HepG2 (cell line): ENCODE results near the gene LACTBL1.

Experiments used
- CREB3 ChIP-seq: sonication (generic); formaldehyde crosslinking; IDR thresholded peaks from 2 replicates; pipeline ENCODE4 v1.5.0; 2020; ENCODE audit warnings: missing genetic modification reagents
- CTCF ChIP-seq: sonication (generic); formaldehyde crosslinking; IDR thresholded peaks from 2 replicates; pipeline ENCODE4 v1.5.0; 2020; ENCODE audit warnings: mild to moderate bottlenecking, missing genetic modification reagents, moderate library complexity
- KLF16 ChIP-seq, 2 experiments: sonication (generic) in 1 of 2; formaldehyde crosslinking in 1 of 2; IDR thresholded peaks; 2 replicates each; pipeline versions ENCODE4 v1.6.1 to v1.8.0; 2016 to 2023; ENCODE audit warnings: missing genetic modification reagents in 2 of 2, missing compliant biosample characterization in 1 of 2
- SMAD3 ChIP-seq: sonication (generic); formaldehyde crosslinking; IDR thresholded peaks from 2 replicates; pipeline ENCODE4 v1.4.0; 2020; ENCODE audit warnings: missing genetic modification reagents
- ZBTB7A ChIP-seq: sonication (generic); formaldehyde crosslinking; IDR thresholded peaks from 2 replicates; pipeline ENCODE4 v1.8.0; 2022; ENCODE audit warnings: mild to moderate bottlenecking, missing genetic modification reagents

- TF ChIP-seq SMAD3 (CRISPR knock-in tag), result no peak
- no peak for TF ChIP-seq ZBTB7A (CRISPR knock-in tag)
- no peak for TF ChIP-seq CREB3
- TF ChIP-seq CTCF (CRISPR knock-in tag), result no peak
- no peak for TF ChIP-seq KLF16 (CRISPR knock-in tag; IDR thresholded peaks at IDR 0.05)
Measured at GRCh38 chr1:22952694-22953056, 20.0 kb downstream of the LACTBL1 start.
